Activated T-helper 1 cell treated with Interleukin-2 at 50 U/mL for 16 hours (primary cell): ENCODE data around the gene MPST.
"Not testable (repeated sequence)": the region's sequence is repeated elsewhere in the genome, so short reads cannot be mapped to it uniquely, and the experiment has no call there.

Source experiments
- DNase-seq: peaks from one replicate; pipeline ENCODE4 v3.0.0-alpha.2; 2020; ENCODE audit warnings: low read depth

The MPST gene

DNA sequence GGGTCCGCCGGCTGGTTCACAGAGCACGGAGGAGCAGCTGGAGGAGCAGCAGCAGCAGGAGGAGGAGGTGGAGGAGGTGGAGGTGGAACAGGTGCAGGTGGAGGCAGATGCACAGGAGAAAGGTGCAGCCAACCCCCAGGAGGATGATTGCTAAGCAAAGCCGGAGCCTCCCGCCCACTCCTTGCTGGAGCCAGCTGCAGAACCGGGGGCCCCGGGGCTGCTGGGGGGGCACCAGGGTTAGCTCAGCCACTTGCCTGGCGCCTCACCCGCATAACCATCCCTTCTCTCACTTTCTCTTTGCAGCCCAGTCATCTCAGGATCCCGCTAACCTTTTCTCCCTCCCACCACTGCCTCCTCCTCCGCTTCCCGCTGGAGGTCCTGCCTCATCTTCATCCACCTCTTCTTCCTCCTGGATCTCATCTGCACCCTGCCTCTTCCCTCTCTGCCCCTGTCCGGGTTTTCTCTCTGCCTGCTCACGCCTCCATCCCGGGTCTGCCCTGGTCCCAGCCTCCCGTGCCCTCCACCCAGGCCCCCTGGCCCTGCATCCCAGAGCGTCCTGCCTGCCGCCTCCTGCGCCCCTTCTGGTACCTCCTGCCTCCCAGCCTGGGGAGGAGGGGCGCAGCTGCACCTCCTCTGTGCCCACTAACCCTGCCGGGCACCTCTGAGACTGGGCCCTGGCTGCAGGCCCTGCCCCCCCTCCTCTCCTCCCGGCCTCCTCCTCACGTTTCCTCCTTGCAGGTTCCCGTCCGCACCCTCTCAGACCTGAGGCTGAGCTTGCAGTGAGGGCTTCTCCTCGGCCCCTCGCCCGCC lies 41.5 kb downstream of the MPST start:
- DNase-seq: no peak

DNA sequence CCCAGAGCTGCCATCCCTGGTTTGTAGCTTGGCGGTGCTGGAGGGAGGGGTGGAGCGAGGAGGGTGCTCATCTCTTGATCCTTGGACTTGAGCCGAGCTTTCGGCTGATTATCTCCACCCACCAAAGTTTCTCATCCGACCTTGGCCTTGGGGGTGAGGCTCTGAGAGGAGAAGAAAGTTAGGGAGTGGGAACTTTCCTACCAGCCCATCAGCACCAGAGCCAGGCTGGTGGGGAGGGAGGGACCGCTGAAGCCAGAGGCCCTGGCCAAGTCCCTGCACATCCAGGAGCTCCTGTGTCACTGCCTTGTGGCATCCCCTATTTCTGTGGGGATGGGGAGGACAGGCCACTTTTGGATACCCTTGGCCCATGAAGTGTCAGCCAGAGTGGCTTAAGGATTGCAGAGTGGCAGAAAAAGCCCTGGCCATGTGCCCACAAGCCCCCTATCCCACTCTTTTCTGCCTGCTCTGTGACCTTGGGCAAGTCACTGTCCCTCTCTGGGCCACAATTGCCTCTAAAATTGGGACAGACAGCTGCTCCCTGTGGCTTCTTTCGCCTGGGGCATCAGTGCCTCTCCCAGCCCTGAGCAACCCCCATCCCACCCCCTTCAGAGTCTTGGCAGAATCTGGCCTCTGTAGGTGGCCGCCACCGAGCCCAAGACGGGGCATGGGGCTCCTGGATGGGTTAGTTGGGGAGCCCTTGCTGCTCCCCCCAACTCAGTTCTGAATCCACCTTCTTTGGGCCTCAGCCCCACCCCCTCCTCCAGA lies 42.3 kb downstream of the MPST start:
- no peak for DNase-seq

DNA sequence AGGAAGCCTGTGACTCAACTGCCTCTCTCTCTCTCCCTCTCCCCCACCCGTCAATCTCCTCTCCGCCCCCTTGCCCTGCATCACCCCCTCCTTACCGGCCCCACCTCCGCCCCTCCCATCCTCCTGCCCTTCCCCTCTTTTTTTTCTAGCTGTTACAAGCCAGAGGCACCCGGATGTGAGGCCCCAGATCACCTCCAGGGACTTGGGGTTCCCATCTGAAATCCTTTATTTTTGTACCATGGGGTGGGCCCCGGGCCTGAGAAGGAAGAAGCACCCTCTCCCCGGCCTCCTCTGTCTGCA lies 42.8 kb downstream of the MPST start:
- no peak for DNase-seq

DNA sequence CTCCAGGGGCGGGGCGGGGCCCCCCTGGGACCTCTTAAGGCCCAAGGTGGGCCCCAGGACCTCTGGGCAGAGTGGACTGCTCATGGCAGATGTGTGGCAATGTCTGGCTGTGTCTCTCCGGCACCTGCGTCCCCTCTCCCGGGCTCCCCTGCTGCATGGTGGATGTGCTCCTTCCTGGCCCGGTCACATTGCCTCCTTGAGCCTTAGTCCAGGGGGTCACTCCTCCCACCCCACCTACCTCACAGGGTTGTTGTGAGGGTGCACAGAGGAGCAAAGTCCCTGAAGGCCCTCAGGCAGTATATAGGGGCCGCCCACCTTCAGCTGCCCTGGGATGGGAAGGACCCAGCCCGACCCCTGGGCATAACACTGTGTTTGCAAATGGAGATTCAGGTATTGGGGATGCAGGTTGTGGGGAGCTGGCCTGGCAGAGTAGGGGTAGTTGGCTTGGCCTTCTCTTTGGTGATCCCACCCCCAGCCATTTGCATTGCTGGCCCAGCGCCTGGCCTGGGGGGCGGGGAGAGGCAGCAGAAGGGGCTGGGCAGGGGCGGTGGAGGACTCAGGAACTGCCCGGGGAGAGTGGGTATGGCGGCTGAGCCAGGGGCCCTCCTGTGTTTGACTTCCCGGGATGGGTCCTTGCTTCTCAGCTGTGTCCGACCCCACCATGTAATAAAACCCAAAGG lies 43.3 kb downstream of the MPST start:
- no peak for DNase-seq

DNA sequence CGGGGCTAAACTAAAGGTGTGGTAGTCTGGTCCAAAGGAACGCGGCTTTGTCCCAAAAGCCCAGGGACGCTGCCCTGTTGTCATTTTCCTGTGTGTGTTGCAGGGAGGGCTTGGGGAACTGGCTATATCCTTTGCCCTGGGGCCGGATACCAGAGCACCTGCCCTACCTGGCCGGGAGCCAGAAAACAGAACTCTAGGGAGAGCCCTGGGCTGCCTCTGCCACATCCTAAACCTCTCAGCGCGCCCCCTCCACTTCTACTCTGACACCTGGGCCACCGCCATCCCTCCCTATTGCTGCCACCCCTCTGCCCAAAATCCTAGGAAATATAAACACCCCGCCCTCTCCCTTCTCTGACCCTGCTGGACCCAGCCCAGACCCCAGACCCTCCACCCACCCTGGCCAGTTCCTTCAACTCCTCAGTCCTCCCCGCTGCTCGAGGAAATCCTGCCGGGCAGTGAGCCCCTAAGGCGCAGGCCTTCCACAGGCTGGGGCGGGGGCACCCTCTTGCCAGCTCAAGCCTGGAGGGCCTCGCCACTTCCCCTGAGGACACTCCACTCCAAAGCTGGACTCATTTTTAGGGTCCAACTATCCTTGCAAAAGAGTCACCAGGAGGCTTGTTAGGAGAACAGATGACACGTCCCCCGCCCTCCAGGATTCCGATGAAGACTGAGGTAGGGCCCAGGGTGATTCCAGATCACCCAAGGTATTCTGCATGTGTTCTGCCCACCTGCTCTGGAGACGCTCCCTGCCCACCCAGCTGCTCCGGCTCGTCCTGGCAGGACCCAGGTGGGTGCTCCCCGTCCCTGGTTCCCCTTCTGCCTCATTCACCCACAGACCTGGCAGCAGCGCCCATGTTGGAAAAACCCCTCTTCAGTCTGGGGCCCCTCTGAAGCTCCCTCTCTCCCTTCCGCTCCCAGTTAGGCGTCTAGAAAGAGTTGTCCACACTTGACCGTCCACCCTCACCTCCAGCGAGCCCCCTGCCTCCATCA lies 44.2 kb downstream of the MPST start:
- no peak for DNase-seq

DNA sequence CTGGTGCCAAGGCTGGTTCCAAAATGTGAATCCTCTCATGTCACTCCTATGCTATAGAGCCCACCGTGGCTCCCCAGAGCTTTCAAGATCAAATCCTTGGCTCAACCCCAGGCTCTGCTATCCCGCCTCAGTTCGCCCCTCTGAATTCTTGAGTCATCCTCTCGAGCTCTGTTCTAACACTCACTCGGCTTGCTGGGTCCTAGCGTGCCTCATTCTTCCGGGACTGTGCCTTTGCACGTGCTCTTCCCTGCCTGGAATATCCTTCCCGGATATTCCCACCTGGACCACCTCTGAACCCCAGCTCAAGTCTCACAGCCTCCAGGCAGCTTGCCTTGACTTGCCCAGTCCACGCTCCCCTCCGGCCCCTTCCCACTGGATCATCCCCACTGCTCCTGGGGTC lies 45.0 kb downstream of the MPST start:
- no peak for DNase-seq

DNA sequence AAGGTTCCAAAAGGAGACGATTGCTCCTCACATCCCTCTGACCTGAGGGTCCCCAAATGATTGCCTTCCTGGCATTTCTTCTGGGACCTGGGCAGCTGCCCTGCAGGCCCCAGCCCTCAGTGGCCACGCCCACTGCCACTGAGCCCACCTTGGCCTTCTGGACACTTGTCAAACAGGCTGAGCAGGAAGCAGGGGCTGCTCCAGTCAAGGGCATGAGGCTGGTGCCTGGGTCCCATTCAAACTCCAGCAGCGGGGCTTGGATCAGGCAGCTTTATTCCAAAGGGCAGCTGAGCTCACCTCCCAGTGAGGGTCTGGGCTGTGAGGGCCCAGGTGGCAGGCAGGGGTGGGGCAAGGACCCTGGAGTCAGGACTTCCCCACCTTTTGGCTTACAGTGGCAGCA lies 45.6 kb downstream of the MPST start:
- no peak for DNase-seq

DNA sequence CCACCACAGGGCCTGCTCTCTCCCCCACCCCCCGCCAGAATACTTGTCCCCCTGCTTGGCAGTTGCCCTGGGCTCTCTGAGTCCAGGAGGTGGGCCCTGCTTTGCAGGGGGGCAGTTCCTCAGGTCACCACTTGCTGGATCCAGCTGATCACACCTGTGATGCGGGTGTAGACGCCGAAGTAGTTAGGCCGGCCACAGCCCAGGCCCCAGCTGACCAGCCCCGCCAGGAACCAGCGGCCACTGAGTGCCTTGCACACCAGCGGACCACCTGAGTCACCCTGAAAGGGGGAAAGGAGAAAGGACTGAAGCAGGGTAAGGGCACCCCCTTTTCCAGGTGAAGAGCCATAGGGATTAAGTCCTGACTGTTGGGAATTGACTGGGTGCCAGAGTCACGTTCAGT lies 46.4 kb downstream of the MPST start:
- DNase-seq: no peak

DNA sequence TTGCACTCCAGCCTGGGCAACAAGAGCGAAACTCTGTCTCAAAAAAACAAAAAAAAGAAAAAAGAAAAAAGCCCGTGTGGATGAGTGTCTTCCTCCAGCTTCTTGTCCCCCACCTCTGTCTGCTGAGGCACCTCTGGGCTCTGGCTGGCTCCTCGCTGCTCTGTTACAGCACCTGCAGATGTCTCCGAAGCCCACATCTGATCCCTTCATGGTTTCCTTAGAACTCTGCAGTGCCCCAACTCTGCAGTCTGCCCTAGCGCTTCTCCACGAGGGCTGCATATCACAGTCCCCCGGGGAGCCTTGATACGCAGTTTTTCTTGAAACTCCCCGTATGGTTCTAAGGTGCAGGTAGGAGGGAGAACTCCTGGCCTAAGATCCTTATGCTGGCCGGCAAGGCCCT lies 47.9 kb downstream of the MPST start:
- DNase-seq: no peak

DNA sequence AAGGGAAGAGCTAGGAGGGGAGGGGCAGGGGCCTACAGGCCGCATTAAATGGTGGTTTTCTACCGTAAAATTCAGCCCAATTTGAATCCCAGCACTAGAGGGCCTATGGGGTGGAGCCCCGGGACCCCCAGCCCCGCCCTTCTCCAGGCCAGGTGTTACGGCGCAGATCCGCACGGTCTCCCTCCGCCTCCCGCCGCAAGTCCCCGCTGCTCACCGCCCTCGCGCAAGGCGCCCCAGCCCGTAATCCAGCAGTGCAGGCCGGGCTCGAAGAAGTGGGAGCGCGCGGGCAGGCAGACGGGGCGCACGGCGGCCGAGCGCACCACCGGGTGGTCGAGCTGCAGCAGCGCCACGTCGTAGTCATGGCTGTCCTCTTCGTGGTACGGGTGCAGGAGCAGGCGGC lies 49.3 kb downstream of the MPST start:
- no peak for DNase-seq

DNA sequence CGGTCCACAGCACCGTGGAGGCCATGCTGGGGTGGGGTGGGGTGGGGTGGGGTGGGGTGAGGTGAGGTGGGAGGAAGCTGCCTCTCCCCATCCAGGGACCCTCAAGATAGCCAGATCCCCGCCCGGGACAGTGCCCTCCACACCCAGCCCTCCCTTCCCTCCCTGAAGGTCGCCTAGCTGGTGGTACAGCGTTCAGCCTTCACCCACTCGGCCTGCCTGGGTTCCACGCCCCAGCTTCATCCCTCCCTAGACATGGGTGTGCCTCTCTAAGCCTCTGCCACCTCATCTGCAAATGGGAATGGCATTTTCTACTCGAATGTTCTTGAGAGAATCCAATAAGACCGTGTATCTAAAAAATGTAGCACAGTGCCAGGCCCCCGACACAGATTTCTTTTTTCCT lies 49.8 kb downstream of the MPST start:
- DNase-seq: no peak

DNA sequence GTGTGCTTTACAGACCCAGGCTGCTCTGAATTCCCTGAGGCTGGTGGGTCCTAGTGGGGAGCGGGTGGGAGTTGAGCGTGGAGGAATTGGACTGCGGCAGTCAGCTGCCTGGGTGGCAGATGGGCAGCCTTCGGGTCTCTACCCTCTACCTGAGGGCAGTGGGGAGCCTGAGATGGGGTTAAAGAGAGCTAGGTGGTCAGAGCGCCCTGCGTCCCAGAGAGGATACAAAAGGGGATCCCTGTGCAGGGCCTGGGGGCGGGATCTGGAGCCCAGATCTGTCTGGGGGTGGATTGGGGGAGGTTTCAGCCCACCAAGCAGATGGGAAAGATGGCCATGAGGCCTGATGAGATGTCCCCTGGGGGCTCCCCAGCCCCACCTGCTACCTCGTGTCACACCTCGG lies 50.2 kb downstream of the MPST start:
- no peak for DNase-seq

DNA sequence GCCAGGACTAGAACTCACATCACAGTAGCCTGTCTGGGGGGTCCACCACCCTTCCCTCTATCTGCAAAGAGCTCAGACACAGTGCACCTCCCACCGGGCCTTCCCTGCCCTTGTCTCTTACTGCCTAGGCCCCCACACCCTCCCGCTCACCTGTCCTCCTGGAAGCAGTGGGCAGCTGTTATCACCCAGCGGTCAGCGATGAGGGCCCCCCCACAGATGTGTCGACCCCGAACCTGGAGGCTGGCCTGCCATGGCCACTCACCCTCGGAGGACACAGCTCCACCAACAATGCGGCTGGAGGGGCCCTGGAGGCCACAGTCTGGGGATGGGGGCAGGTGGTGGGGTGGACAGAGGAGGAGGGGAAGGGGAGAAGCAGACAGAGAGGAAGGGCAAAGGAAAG lies 50.8 kb downstream of the MPST start:
- DNase-seq: no peak

DNA sequence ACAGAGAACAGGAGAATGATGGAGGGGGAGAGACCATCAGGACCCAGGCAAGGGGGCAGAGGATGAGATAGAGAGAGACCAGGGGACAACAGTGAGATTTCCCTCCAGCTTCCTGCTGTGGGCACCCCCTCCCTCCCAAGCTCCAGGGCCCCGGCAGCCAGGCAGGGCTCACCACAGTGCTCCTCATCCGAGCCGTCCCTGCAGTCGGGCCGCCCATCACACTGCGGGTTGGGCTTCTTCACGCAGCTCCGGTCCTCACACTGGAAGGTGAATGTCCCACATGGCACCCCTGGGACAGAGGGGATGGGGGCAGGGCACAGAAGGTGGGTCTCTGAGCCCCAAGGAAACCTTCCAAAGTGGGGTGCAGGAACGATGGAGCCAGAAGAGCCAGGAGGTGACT lies 51.2 kb downstream of the MPST start:
- no peak for DNase-seq

DNA sequence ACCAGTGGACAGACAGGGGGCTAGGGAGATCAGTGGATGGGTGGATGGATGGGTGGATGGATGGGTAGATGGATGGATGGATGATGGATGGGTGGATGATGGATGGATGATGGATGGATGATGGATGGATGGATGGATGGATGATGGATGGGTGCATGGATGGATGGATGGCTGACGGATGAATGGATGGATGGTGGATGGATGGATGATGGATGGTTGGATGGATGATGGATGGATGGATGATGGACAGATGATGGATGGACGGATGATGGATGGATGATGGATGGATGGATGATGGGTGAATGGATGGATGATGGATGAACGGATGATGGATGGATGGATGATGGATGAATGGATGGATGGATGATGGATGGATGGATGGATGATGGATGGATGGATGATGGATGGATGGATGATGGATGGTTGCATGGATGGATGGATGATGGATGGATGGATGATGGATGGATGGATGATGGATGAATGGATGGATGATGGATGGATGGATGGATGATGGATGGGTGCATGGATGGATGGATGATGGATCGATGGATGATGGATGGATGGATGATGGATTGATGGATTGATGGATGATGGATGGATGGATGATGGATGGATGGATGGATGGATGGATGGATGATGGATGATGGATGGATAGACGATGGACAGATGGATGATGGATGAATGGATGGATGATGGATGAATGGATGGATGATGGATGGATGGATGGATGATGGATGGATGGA lies 52.5 kb downstream of the MPST start:
- not testable (repeated sequence) for DNase-seq

DNA sequence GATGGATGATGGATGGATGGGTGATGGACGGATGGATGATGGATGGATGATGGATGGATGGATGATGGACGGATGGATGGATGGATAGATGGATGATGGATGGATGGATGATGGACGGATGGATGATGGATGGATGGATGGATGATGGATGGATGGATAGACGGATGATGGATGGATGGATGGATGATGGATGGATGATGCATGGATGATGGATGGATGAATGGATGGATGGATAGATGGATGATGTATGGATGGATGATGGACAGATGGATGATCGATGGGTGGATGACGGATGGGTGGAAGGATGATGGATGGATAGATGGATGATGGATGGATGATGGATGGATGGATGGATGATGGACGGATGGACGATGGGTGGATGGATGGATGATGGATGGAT lies 53.1 kb downstream of the MPST start:
- no peak for DNase-seq

DNA sequence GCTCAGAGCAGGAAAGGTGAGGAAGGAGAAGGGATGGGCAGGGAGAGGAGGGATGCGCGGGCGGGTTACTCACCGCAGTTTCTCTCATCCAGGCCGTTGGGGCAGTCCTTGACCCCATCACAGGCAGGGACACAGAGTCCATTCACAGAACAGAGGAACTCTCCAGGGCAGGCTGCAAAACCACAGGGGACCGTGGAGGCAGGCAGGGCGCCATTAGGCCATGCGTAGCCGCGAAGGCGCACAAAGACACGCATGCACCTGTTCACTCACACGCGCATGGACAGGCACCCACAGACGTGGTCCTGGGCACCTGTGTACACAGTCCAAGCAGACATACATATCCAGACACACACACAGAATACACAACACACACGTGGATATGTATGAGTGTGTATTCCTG lies 55.0 kb downstream of the MPST start:
- no peak for DNase-seq

DNA sequence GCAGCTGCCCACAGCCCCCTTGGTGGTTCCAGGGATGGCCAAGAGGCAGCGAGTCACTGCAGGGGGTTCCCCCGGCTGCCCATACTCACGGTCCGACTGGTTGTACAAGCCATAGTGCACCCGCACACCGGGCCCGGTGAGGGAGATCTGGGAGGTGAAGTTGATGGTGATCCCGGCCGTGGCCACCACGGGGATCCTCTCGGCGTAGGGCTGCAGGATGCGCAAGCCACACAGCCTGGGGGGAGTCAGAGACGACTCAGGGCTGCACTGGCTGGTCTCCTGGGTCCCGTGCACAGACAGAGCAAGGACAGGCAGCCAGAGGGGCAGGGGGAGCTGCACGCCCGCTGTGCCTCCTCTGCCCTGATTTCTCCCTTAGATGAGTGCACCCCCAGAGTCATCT lies 55.5 kb downstream of the MPST start:
- no peak for DNase-seq

DNA sequence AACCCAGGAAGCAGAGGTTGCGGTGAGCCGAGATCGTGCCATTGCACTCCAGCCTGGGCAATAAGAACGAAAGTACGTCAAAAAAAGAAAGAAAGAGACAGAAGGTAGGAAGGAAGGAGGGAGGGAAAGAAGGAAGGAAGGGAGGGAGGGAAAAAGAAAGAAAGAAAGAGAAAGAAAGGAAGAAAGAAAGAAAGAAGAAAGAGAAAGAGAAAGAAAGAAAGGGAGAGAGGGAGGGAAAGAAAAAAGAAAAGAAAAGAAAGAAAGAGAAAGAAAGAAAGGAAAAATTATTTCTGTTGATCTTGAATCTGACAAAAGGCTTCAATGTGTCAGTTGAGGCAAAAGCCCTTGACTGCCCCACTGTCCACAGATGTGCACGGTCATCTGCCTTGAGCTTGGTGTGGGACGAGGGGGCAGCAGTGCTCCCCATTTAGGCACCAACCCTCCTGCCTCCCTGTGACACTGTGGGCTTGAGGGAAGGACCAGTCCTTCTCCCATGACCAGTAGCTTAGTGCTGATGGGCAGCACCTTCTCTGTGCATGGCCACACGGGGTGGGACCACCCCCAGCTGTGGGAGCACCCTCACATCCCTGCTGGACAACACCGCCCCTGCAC lies 56.4 kb downstream of the MPST start:
- DNase-seq: no peak

DNA sequence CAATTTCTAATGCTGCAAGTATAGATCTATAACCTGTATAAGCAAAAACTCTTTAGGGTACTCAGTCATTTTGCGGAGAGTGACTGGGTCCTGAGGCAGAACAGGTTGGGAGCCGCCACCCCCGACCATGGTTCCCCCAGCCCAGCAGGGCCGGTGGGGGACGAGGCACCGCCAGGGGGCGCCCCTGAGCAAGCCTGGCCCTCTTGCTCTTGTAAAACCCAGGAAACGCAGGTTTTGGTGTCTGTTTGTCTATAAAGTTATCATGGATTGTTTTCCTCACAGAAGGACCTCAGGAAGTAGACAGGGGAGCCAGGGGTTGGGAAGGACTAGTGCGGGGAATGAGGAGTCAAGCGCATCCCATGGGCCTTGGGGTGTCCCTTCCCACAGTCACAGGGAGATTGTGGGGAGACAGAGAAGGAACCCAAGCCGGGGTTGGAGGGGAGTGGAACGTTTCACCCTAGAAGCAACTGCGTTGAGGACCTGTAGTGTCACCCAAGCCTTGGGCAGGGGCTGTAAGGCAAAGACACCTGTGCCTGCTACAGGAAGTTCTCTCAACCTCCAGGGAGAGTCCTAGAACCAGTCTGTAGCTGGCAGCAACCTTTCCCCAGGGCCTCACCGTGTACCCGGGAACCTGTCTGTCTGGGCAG lies 58.4 kb downstream of the MPST start:
- peak; percentile 75 for DNase-seq
